Memory B cell (primary cell): ENCODE results near the gene CNPY1.

Experiments used
- ATAC-seq: fragments of 150-1000 bp; cut with Tn5 transposase; 2 replicates; pipeline ENCODE4 v1.10.0; 2021; ENCODE audit warnings: low read depth, mild to moderate bottlenecking, moderate library complexity
- DNase-seq, 2 donors: peaks; one replicate each; pipeline ENCODE4 v3.0.0; 2022; ENCODE audit warnings: low spot score in 2 of 2
- H3K27ac Mint-ChIP-seq: one replicate; pipeline ENCODE4 v1.8.0; 2022; ENCODE audit warnings: mild to moderate bottlenecking, moderate library complexity, mixed read lengths
- H3K27me3 Mint-ChIP-seq: one replicate; pipeline ENCODE4 v1.8.0; 2022; ENCODE audit warnings: mixed read lengths
- H3K36me3 Mint-ChIP-seq: one replicate; pipeline ENCODE4 v1.8.0; 2022; ENCODE audit warnings: mild to moderate bottlenecking, mixed read lengths
- H3K4me1 Mint-ChIP-seq: one replicate; pipeline ENCODE4 v1.8.0; 2022; ENCODE audit warnings: mixed read lengths
- H3K4me3 Mint-ChIP-seq: one replicate; pipeline ENCODE4 v1.8.0; 2022; ENCODE audit warnings: mild to moderate bottlenecking, moderate library complexity, mixed read lengths
- H3K9me3 Mint-ChIP-seq: one replicate; pipeline ENCODE4 v1.8.0; 2022; ENCODE audit warnings: mixed read lengths

The CNPY1 gene

DNA sequence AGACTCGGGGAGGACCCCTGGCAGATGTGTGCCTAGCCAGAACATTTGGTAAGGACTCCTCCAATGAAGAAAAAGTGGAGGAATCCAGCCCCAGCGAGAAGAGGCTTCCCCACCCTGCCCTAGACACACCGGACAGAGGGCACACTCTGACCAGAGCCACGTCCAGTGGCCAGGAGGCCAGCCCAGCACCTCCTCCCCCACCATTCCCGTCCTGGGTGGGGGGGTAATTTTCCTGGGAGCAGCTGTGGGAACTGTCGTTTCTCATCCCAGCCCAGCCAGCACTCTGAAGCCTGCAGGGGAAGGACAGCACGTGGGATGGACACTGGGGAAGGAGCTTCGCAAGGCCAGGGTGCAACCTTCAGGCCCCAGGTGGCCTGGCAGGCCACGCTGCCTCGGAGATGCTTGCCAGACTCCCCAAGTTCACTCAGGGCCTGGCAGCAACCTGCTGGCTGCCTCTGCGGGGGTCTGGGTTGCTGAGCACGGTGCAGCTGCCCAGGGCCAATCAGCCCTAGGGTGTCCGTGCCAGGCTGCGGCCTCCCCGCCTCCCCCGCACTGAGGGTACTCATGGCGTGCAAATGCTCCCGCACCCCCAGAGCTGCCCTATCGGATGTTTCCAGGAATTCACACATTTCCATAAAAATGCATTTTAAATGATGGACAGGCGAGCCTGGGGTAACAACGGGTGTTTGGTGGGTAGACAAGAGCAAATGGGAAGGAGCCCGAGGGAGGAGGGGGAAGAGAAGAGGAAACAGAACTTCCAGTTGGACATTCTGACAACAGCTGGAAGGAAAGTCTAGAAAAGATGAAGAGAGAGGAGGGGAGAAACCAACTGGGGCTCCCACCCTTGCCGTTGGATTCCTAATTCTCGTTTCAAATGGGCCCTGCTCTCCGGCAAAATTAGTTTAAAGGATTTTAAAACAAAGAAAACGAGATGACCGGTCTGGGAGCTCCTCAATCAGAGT, 90.3 kb downstream of the CNPY1 start:
- Mint-ChIP-seq H3K4me1 (peaks cover 11% of the 10 kb centered on the region), H3K27ac (peak overlapping the region; percentile 70), H3K36me3 (no peaks in the 10 kb centered on the region), H3K4me3 (peak overlapping the region; percentile 14), H3K27me3 (peaks cover 30% of the 10 kb centered on the region), H3K9me3 (peaks cover 2% of the 10 kb centered on the region)
- DNase-seq (no peak), ATAC-seq (no peak)

- peaks cover 11% of the 10 kb centered on the region for H3K4me1 Mint-ChIP-seq
- H3K9me3 Mint-ChIP-seq = peaks cover 2% of the 10 kb centered on the region
- H3K27ac Mint-ChIP-seq = no peak overlapping the region
- no peak overlapping the region for H3K4me3 Mint-ChIP-seq
- DNase-seq (no peak), ATAC-seq (no peak)
- peaks cover 28% of the 10 kb centered on the region for H3K27me3 Mint-ChIP-seq
- no peaks in the 10 kb centered on the region for H3K36me3 Mint-ChIP-seq
Observed at GRCh38 chr7:155455132-155455693, 91.1 kb downstream of the CNPY1 start.

GRCh38 chr7:155454183-155455112, 91.9 kb downstream of the CNPY1 start:
- H3K9me3 Mint-ChIP-seq = peaks cover 2% of the 10 kb centered on the region
- ATAC-seq = no peak
- no peak overlapping the region for H3K4me3 Mint-ChIP-seq
- no peak overlapping the region for H3K27ac Mint-ChIP-seq
- peaks cover 10% of the 10 kb centered on the region for H3K4me1 Mint-ChIP-seq
- DNase-seq = no peak
- peaks cover 25% of the 10 kb centered on the region for H3K27me3 Mint-ChIP-seq
- H3K36me3 Mint-ChIP-seq = no peaks in the 10 kb centered on the region

DNA sequence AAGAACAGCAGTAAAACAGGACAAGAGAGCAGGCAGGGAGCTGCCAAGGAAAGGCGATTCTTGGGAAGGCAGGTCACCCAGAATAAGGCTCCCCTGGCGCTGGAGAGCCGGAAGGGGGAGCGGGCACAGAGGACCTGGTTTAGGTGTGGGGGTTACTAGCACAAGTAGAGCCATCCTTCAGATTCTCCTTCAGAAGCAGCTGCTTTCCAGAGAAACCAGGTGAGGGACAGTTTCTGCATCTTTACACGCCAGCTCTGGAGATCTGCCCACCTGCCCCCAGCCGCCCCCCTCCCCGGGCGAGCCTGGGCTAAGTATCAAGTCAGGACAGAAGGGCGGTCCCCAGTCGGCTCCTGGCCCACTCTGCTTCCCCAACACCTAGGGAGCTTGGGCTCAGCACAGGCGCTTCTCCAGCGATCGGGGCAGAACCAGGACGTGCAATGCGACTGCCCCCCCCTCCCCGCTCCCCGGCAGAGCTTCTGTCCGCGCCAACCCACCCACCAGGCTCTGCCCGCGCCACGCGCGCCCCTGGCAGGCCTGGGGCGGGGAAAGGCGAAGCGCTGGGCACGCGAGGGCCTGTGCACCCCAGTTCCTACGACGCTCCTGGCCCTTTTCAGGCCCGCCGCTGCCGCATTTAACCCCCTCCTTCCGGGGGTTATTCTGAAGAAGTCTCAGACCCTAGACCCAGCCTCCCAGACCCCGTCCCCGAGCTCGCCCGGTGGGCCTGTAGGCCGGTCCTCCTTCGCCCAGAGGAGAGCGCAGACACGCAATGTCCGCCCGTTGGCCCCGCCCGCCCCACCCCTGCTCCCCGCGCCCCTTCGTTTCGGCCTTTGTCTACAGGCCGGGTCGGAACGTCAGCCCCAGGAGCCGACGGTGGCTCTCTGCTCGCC, 92.8 kb downstream of the CNPY1 start:
- H3K4me1 Mint-ChIP-seq = peaks cover 8% of the 10 kb centered on the region
- peaks cover 2% of the 10 kb centered on the region for H3K9me3 Mint-ChIP-seq
- ATAC-seq (no peak), DNase-seq (no peak)
- H3K27ac Mint-ChIP-seq = peak overlapping the region; percentile 10
- peaks cover 25% of the 10 kb centered on the region for H3K27me3 Mint-ChIP-seq
- H3K4me3 Mint-ChIP-seq = no peak overlapping the region
- H3K36me3 Mint-ChIP-seq = no peaks in the 10 kb centered on the region

DNA sequence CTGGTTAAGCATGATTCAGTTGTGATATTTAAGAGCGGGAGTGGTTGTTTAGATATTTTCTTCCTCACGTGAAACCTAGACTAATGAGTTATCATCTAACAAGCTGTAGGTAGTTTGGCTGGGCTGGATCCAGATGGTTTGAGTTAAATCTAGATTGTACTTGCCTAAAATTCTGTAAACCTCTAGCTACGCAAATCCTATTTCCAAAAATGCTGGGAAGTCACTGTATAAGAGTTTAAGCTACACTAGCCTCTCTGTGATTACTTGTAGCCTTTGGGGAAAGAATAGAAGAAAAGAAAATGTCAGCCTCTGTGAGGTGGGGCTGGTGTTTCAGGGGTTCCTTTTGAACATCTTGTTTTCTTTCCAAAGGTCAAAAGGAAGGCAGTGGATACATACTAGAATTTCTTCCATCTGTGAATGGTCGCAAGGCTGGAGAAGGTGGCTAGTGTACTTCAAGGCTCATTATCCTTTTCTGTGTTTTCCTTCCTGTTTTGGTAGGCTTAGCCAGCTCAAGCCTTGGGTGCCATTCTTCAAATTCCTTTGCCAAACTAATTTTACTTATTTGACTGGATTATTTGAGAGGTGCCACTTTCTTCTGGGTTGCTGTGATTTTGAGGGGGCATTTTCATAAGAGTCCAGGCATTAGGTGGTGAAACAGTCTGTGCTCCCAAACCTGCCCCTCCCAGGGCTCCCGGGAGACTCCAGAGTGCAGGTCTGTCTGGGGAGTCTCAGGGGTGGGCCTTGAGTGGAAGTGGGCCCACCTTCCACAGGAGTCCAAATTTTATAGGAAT, 93.7 kb downstream of the CNPY1 start:
- Mint-ChIP-seq H3K27me3 (peaks cover 32% of the 10 kb centered on the region), H3K4me1 (peaks cover 14% of the 10 kb centered on the region), H3K9me3 (peaks cover 2% of the 10 kb centered on the region), H3K4me3 (no peak overlapping the region), H3K36me3 (peaks cover 4% of the 10 kb centered on the region), H3K27ac (peak overlapping the region; percentile 10)
- DNase-seq (no peak), ATAC-seq (no peak)

- DNase-seq = no peak
- H3K4me1 Mint-ChIP-seq = peaks cover 14% of the 10 kb centered on the region
- no peak overlapping the region for H3K27ac Mint-ChIP-seq
- peaks cover 2% of the 10 kb centered on the region for H3K9me3 Mint-ChIP-seq
- no peak overlapping the region for H3K4me3 Mint-ChIP-seq
- ATAC-seq = no peak
- peaks cover 35% of the 10 kb centered on the region for H3K27me3 Mint-ChIP-seq
- H3K36me3 Mint-ChIP-seq = peaks cover 4% of the 10 kb centered on the region
Observed at GRCh38 chr7:155451840-155452239, 94.5 kb downstream of the CNPY1 start.
